ENCODE data around the gene ANGEL1.

GRCh38 chr14:76761960-76762410 is 50.7 kb downstream of the ANGEL1 start:
- TF ChIP-seq ZNF274 (CRISPR knock-in tag; IDR thresholded peaks at IDR 0.05) (no peak), JARID2 (CRISPR knock-in tag; IDR thresholded peaks at IDR 0.05; ENCODE audit: insufficient replicate concordance) (no peak), FOXP4 (CRISPR knock-in tag; IDR thresholded peaks at IDR 0.05) (no peak)

All from HepG2 (cell line).